ENCODE results near the gene TSPAN7.

Gene TSPAN7

DNA sequence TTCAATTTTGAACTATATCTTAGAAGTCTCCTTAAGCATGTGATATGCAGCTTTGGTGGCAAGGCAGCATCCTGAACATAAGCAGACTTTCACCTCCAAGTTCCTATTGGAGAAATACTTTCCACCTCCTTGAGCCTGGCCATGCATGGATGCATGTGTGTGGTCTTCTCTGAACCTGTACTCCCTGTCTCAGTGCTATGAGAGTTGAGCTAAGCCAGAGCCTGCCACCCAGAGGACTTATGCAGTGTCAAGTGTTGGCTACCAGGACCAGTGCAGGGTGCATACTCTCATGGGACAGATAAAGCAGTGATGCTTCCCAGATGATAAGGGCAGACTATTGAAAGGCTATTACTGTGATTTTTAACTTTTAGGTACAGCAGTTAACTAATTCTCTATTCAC lies 105.6 kb downstream of the TSPAN7 start:
- Mint-ChIP-seq H3K4me1 (peaks cover 0 to 1% of the 10 kb centered on the region in 2 donors), H3K36me3 (no peaks in the 10 kb centered on the region), H3K27me3 (peaks cover 0 to 6% of the 10 kb centered on the region in 2 donors), H3K9me3 (no peaks in the 10 kb centered on the region), H3K27ac (no peak overlapping the region), H3K4me3 (no peak overlapping the region)
- no peak for DNase-seq
- ATAC-seq (replicated peaks), result no peak

DNA sequence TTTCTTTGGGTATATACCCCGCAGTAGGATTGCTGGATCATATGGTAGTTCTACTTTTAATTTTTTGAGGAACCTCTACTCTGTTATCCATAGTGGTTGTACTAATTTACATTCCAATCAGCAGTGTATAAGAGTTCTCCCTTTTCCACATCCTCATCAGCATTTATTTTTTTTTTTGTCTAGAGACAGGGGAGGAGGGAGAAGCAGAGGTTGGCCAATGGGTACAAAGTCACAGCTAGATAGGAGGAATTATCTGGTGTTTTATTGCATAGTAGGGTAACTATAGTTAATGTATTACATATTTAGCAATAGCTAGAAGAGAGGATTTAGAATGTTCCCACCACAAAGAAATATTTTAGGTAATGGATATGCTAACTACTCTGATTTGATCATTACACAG lies 107.4 kb downstream of the TSPAN7 start:
- no peaks in the 10 kb centered on the region for H3K36me3 Mint-ChIP-seq

DNA sequence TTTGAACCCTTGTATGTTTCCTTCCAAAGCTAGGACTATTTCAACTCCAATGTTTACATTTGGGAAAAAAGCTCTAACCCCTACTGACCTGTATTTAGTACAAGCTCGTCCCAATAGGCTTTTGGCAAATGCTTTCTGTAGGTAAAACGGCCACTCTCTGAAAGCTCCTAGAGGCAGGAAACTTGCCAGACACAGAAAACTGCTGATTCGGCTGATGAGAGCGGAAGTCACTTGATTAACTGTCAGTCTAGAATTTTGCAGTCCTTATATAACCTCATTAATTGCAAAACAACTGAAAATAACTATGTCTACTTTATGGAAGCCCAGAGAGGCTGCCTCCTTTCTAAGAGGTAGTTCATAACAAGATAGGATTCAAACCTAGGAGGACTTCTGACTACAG lies 108.1 kb downstream of the TSPAN7 start:
- Mint-ChIP-seq H3K9me3 (no peaks in the 10 kb centered on the region), H3K27me3 (peaks cover 0 to 4% of the 10 kb centered on the region in 2 donors), H3K27ac (no peak overlapping the region), H3K4me3 (no peak overlapping the region), H3K4me1 (peaks cover 0 to 1% of the 10 kb centered on the region in 2 donors), H3K36me3 (no peaks in the 10 kb centered on the region)
- DNase-seq (no peak), ATAC-seq (replicated peaks) (no peak)

More for the DNA sequence above, 107.4 kb downstream of the TSPAN7 start:
- H3K27me3 Mint-ChIP-seq, result peaks cover 0 to under 1% of the 10 kb centered on the region in 2 donors
- H3K27ac Mint-ChIP-seq, result no peak overlapping the region
- ATAC-seq (replicated peaks) (no peak), DNase-seq (no peak)
- peaks cover 0 to 1% of the 10 kb centered on the region in 2 donors for H3K4me1 Mint-ChIP-seq
- no peaks in the 10 kb centered on the region for H3K9me3 Mint-ChIP-seq
- H3K4me3 Mint-ChIP-seq, result no peak overlapping the region

DNA sequence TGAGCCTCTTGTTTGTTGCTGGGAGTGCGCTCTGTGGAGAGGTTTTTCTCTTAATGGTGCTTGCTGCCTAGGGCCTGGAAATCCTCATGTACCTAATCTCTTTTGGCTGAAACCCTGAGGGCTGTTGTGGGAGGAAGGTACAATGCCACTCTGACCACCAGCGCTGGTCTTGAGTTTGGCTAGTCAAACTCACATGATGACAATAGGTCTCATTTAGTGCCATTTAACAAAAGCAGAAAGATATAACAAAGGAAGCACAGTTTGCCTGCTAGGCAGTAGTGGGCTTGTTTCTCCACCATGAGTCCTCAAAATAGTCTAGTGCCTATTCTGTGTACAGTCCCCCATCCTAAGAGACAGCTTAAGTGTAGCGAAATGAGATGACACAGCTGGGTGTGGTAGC lies 111.3 kb downstream of the TSPAN7 start:
- DNase-seq (no peak), ATAC-seq (replicated peaks) (no peak)
- peaks cover 0 to 9% of the 10 kb centered on the region in 2 donors for H3K27me3 Mint-ChIP-seq
- no peak overlapping the region for H3K27ac Mint-ChIP-seq
- H3K36me3 Mint-ChIP-seq, result no peaks in the 10 kb centered on the region
- no peak overlapping the region for H3K4me3 Mint-ChIP-seq
- no peaks in the 10 kb centered on the region for H3K9me3 Mint-ChIP-seq
- H3K4me1 Mint-ChIP-seq, result peaks cover 0 to 1% of the 10 kb centered on the region in 2 donors

DNA sequence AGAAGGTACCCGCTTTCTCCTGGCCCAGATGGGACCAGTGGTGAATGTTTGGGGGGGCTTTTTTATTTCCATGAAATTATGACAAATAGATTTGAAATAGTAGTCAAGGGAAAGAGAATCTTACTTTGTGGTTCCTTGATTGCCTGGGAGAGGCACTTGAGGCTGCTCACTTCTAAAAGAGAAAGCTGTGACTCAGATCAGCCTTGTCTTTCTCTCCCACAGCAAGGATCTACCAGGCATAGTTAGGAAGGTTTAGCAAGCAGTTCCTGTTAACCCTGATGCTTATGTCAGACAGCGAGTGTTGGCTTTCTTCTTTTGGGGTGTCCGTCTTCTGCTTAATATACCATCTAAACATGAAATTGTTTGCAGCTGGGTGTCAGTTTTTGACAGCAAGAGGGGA lies 114.5 kb downstream of the TSPAN7 start:
- H3K4me1 Mint-ChIP-seq, result no peaks in the 10 kb centered on the region
- no peak for ATAC-seq (replicated peaks)
- H3K9me3 Mint-ChIP-seq, result no peaks in the 10 kb centered on the region
- no peak overlapping the region for H3K4me3 Mint-ChIP-seq
- H3K27me3 Mint-ChIP-seq, result peaks cover 0 to 19% of the 10 kb centered on the region in 2 donors
- DNase-seq, result no peak
- no peaks in the 10 kb centered on the region for H3K36me3 Mint-ChIP-seq
- H3K27ac Mint-ChIP-seq, result peak overlapping the region; percentile 15

DNA sequence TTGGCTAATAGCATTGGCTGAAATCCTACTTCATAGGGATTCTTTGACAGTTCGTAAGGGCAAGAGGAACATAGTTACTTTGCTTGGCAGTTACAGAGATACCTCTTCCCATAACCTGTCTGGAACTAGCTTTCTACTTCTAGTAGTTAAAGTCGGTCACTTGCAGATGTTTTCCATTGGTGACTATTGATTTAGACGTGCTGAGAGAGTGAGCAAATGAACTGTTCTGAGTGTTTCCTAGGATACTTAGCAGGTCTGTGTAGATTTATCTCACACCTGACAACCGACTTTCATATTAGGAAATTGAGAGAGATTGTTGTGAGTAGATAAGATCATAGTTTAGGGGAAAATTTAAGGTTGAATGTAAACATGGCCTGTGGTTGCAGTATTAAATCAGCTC lies 116.8 kb downstream of the TSPAN7 start:
- Mint-ChIP-seq H3K9me3 (no peaks in the 10 kb centered on the region), H3K27me3 (peaks cover 0 to 23% of the 10 kb centered on the region in 2 donors), H3K4me3 (no peak overlapping the region), H3K4me1 (no peaks in the 10 kb centered on the region), H3K36me3 (no peaks in the 10 kb centered on the region), H3K27ac (no peak overlapping the region)
- DNase-seq, result no peak
- ATAC-seq (replicated peaks), result no peak

DNA sequence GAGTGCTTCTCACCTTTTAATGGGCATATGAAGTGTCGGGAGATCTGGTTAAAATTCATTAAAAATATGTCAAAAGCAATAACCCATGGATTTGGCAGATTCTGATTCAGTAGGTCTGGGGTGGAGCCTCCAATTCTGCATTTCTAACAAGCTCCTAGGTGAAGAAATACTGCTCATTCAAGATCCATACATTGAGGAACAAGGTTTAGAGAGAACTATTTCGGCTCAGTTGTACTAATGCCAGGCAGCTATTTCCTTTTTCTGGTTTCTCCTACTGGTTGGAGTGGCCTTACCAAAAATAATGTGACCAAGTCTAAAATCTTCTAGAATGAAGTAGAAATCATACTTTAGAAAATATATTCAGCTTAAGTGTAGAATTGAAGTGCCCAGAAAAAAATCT lies 117.5 kb downstream of the TSPAN7 start:
- Mint-ChIP-seq H3K4me1 (no peaks in the 10 kb centered on the region), H3K27me3 (peaks cover 0 to 23% of the 10 kb centered on the region in 2 donors), H3K27ac (no peak overlapping the region), H3K4me3 (no peak overlapping the region), H3K9me3 (no peaks in the 10 kb centered on the region), H3K36me3 (no peaks in the 10 kb centered on the region)
- ATAC-seq (replicated peaks) (no peak), DNase-seq (no peak)

DNA sequence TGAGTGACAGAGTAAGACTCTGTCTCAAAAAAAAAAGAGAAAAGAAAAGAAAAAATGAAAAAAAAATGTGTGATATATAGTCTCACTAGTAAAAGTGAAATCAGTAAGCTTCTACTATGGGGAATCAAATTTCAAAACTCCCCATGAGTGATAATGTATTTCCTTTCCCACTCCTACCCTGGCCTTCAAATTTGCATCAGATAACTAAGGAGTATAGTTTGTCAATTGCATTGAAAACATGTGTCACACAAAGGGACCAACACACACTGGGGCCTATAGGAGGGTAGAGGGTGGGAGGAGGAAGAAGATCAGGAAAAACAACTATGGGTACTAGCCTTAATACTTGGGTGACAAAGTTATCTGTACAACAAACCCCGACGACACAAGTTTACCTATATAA lies 118.4 kb downstream of the TSPAN7 start:
- Mint-ChIP-seq H3K4me3 (no peak overlapping the region), H3K4me1 (no peaks in the 10 kb centered on the region), H3K27me3 (peaks cover 0 to 19% of the 10 kb centered on the region in 2 donors), H3K36me3 (no peaks in the 10 kb centered on the region), H3K9me3 (no peaks in the 10 kb centered on the region), H3K27ac (no peak overlapping the region)
- DNase-seq (no peak), ATAC-seq (replicated peaks) (no peak)

DNA sequence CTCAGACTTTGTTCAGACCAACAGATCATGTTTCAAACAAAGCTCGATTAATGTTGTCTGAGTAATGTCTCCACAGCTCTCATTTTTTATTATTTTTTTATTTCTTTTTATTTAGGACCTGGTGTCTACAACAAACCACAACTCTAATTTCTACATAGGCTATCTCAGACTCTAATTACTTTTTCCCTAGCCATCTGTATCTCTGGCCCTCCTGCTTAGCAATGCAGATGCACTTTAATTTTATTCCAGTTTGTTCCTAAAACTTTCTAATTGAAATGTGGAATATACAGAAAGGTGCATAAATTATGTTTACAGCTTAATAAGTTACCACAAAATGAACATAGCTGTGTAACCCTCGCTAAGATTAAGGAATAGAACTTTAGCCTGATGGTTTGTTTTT lies 120.8 kb downstream of the TSPAN7 start:
- no peak overlapping the region for H3K4me3 Mint-ChIP-seq
- peaks cover 0 to 15% of the 10 kb centered on the region in 2 donors for H3K27me3 Mint-ChIP-seq
- H3K36me3 Mint-ChIP-seq, result no peaks in the 10 kb centered on the region
- DNase-seq (no peak), ATAC-seq (replicated peaks) (no peak)
- no peak overlapping the region for H3K27ac Mint-ChIP-seq
- no peaks in the 10 kb centered on the region for H3K9me3 Mint-ChIP-seq
- H3K4me1 Mint-ChIP-seq, result no peaks in the 10 kb centered on the region

DNA sequence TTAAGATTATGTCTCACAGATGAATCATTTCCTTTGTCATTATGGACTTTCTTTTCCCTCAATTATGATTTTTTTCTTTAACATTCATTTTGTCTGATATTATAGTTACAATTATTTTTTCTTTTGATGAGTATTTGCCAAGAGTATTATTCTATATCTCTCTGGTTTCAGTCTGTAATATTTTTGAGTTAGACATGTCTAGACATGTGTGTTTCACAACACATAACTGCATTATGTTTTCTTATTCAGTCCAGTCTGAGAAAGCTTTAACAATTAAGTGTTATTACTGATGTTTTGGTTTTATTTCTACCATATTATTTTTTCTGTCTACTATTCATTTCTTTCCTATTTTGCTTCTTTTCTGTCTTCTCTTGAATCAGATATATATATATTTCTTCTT lies 131.6 kb downstream of the TSPAN7 start:
- H3K9me3 Mint-ChIP-seq, result no peaks in the 10 kb centered on the region
- ATAC-seq (replicated peaks) (no peak), DNase-seq (no peak)
- no peaks in the 10 kb centered on the region for H3K36me3 Mint-ChIP-seq
- H3K27me3 Mint-ChIP-seq, result peaks cover 0 to 14% of the 10 kb centered on the region in 2 donors
- peaks cover 0 to 11% of the 10 kb centered on the region in 2 donors for H3K4me1 Mint-ChIP-seq
- no peak overlapping the region for H3K4me3 Mint-ChIP-seq
- no peak overlapping the region for H3K27ac Mint-ChIP-seq

DNA sequence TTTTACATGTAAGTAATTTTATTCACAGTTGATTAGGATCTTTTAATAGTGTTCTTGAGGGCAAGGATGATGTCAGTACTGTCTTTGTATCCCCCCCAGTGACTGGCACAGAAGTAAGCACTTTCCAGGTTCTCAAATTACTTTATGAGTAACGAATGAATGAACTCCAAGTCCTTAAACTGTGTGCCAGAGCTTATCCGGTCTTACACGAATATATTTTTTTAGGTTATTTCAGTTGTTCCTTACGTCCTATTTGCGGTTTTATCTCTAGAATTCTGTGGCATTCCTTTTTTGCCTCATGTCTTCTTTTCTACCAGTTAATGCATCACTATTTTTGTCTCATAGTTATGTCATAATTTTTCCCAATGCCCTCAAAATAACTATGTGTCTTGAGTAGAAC lies 133.1 kb downstream of the TSPAN7 start:
- H3K9me3 Mint-ChIP-seq, result no peaks in the 10 kb centered on the region
- no peak overlapping the region for H3K27ac Mint-ChIP-seq
- ATAC-seq (replicated peaks), result no peak
- H3K36me3 Mint-ChIP-seq, result no peaks in the 10 kb centered on the region
- H3K4me3 Mint-ChIP-seq, result no peak overlapping the region
- H3K27me3 Mint-ChIP-seq, result peaks cover 0 to 14% of the 10 kb centered on the region in 2 donors
- peaks cover 0 to 11% of the 10 kb centered on the region in 2 donors for H3K4me1 Mint-ChIP-seq
- DNase-seq, result no peak

DNA sequence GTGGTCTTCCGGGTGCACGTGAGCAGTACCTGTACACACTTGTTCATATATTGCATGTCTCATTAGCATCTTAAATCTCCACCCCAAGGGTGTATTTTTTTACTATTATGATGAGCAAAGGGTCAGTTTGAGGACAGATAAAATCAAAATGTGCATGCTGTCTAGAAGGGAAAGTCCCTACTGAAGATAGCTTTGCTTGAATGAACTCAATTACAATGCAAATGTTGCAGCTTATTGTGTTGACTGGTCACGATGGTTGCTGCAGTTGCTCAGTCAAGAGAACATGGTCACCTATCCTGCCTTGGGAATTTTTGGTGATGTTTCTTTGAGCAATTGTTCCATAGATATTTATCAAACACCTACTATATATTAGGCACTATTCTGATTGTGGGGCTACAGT lies 136.1 kb downstream of the TSPAN7 start:
- Mint-ChIP-seq H3K27me3 (peaks cover 0 to 18% of the 10 kb centered on the region in 2 donors), H3K27ac (no peak overlapping the region), H3K9me3 (no peaks in the 10 kb centered on the region), H3K4me3 (no peak overlapping the region), H3K36me3 (no peaks in the 10 kb centered on the region), H3K4me1 (peaks cover 0 to 11% of the 10 kb centered on the region in 2 donors)
- DNase-seq (no peak), ATAC-seq (replicated peaks) (no peak)

DNA sequence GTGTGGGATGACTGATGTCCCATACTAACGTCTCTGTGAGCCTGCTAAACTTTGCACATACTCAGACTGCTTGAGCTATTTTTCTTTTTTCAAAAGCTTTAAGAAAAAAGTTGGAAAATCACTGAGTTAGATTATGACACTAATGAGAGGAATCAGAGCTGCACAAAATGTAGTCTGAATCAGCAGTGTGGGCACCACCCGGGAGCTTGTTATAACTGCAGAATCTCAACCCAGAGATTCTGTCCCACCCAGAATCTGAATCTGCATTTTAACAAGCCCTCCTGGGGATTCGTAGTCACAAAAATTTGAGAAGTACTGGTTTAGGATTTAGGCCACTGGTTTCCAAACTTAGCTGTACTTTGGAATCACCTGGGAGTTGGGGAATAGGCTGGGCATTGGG lies 137.8 kb downstream of the TSPAN7 start:
- Mint-ChIP-seq H3K9me3 (no peaks in the 10 kb centered on the region), H3K27ac (no peak overlapping the region), H3K4me3 (no peak overlapping the region), H3K36me3 (no peaks in the 10 kb centered on the region), H3K27me3 (peaks cover 0 to 20% of the 10 kb centered on the region in 2 donors), H3K4me1 (peaks cover 0 to 11% of the 10 kb centered on the region in 2 donors)
- ATAC-seq (replicated peaks) (no peak), DNase-seq (no peak)

DNA sequence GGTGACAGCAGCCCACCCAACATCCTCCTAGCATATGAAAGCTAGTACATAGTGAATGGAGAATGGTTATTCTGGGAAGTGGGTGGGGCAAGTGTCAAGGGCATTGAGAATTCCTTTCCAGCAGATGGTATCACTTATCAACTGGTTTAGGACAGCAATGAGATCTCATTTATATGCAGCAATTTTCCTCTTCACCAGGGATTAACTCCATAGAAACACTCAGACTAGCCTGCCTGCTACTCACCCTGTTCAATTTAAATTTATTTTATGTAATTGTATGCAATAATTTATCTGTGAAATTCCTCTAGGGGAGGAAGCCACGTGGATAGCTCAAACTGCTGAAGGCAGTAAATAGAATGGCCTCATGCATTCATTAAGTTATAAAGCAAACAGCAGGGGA lies 138.4 kb downstream of the TSPAN7 start:
- DNase-seq, result no peak
- H3K27me3 Mint-ChIP-seq, result peaks cover 0 to 20% of the 10 kb centered on the region in 2 donors
- no peak overlapping the region for H3K27ac Mint-ChIP-seq
- ATAC-seq (replicated peaks), result no peak
- H3K4me1 Mint-ChIP-seq, result peaks cover 0 to 11% of the 10 kb centered on the region in 2 donors
- H3K9me3 Mint-ChIP-seq, result no peaks in the 10 kb centered on the region
- no peaks in the 10 kb centered on the region for H3K36me3 Mint-ChIP-seq
- no peak overlapping the region for H3K4me3 Mint-ChIP-seq

DNA sequence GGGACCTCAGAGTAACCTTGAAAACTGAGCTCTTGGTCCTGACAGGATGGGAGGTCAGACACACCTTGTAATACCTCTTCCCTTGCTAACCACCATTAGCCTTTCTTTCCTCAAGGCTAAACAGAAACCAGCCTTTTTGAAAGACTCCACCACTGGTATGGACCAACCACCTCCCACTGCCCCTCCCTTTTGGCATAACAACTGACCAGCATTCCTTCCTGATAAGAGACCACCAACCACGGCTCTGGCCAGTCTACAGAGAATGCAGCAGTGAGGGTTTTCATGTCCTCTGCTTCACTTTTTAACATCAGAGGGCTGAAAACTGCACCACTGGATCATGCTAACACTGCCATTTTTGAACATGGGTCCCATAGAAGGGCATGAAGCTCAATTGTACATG lies 139.7 kb downstream of the TSPAN7 start:
- ATAC-seq (replicated peaks), result no peak
- H3K4me3 Mint-ChIP-seq, result no peak overlapping the region
- no peaks in the 10 kb centered on the region for H3K9me3 Mint-ChIP-seq
- no peak overlapping the region for H3K27ac Mint-ChIP-seq
- H3K4me1 Mint-ChIP-seq, result peaks cover 0 to 11% of the 10 kb centered on the region in 2 donors
- H3K36me3 Mint-ChIP-seq, result no peaks in the 10 kb centered on the region
- DNase-seq, result no peak
- peaks cover 0 to 20% of the 10 kb centered on the region in 2 donors for H3K27me3 Mint-ChIP-seq
